ENCODE results near the gene NECAB3.

The NECAB3 gene

GRCh38 chr20:33621717-33622400 lies 52.4 kb downstream of the NECAB3 start:
- H3K9me3 ChIP-seq (ENCODE audit: insufficient read depth, low read length): no peaks in the 10 kb centered on the region
- H3K4me3 ChIP-seq (ENCODE audit: insufficient read length, low read depth): no peak overlapping the region
- H3K9ac ChIP-seq (ENCODE audit: insufficient read length, low read depth): no peak overlapping the region
- H3K27me3 ChIP-seq (ENCODE audit: insufficient read depth, insufficient read length): no peaks in the 10 kb centered on the region
- TF ChIP-seq SUZ12 (IDR thresholded peaks at IDR 0.05; ENCODE audit: extremely low read depth, insufficient read depth, insufficient read length): no peak
- TF ChIP-seq ZNF274 (IDR thresholded peaks at IDR 0.05; ENCODE audit: low read depth, low read length): no peak
- no peak for TF ChIP-seq YY1 (IDR thresholded peaks at IDR 0.05; ENCODE audit: insufficient read depth, insufficient read length)
- peaks cover 12% of the 10 kb centered on the region for H3K36me3 ChIP-seq (ENCODE audit: insufficient read depth, insufficient read length, low read length)
- peaks cover 3% of the 10 kb centered on the region for H3K4me1 ChIP-seq (ENCODE audit: insufficient read depth, insufficient read length)
- no peak for DNase-seq (ENCODE audit: low read depth, low spot score)

GRCh38 chr20:33612001-33612400 lies 62.2 kb downstream of the NECAB3 start:
- Histone ChIP-seq H3K9me3 (ENCODE audit: insufficient read depth, low read length) (no peaks in the 10 kb centered on the region), H3K4me1 (ENCODE audit: insufficient read depth, insufficient read length) (no peaks in the 10 kb centered on the region), H3K36me3 (ENCODE audit: insufficient read depth, insufficient read length, low read length) (peaks cover 6% of the 10 kb centered on the region), H3K9ac (ENCODE audit: insufficient read length, low read depth) (no peak overlapping the region), H3K4me3 (ENCODE audit: insufficient read length, low read depth) (no peak overlapping the region), H3K27me3 (ENCODE audit: insufficient read depth, insufficient read length) (no peaks in the 10 kb centered on the region)
- no peak for DNase-seq (ENCODE audit: low read depth, low spot score)
- TF ChIP-seq YY1 (IDR thresholded peaks at IDR 0.05; ENCODE audit: insufficient read depth, insufficient read length) (no peak), SUZ12 (IDR thresholded peaks at IDR 0.05; ENCODE audit: extremely low read depth, insufficient read depth, insufficient read length) (no peak), ZNF274 (IDR thresholded peaks at IDR 0.05; ENCODE audit: low read depth, low read length) (no peak)

- H3K4me3 ChIP-seq (ENCODE audit: insufficient read length, low read depth): no peak overlapping the region
- DNase-seq (ENCODE audit: low read depth, low spot score): no peak
- no peaks in the 10 kb centered on the region for H3K4me1 ChIP-seq (ENCODE audit: insufficient read depth, insufficient read length)
- no peaks in the 10 kb centered on the region for H3K27me3 ChIP-seq (ENCODE audit: insufficient read depth, insufficient read length)
- peaks cover 6% of the 10 kb centered on the region for H3K36me3 ChIP-seq (ENCODE audit: insufficient read depth, insufficient read length, low read length)
- TF ChIP-seq YY1 (IDR thresholded peaks at IDR 0.05; ENCODE audit: insufficient read depth, insufficient read length) (no peak), ZNF274 (IDR thresholded peaks at IDR 0.05; ENCODE audit: low read depth, low read length) (no peak), SUZ12 (IDR thresholded peaks at IDR 0.05; ENCODE audit: extremely low read depth, insufficient read depth, insufficient read length) (no peak)
- H3K9me3 ChIP-seq (ENCODE audit: insufficient read depth, low read length): no peaks in the 10 kb centered on the region
- no peak overlapping the region for H3K9ac ChIP-seq (ENCODE audit: insufficient read length, low read depth)
Measured at GRCh38 chr20:33611106-33611505, 63.1 kb downstream of the NECAB3 start.

GRCh38 chr20:33609504-33609903 lies 64.7 kb downstream of the NECAB3 start:
- TF ChIP-seq SUZ12 (IDR thresholded peaks at IDR 0.05; ENCODE audit: extremely low read depth, insufficient read depth, insufficient read length) (no peak), ZNF274 (IDR thresholded peaks at IDR 0.05; ENCODE audit: low read depth, low read length) (no peak), YY1 (IDR thresholded peaks at IDR 0.05; ENCODE audit: insufficient read depth, insufficient read length) (no peak)
- H3K36me3 ChIP-seq (ENCODE audit: insufficient read depth, insufficient read length, low read length): peaks cover 6% of the 10 kb centered on the region
- H3K9me3 ChIP-seq (ENCODE audit: insufficient read depth, low read length): no peaks in the 10 kb centered on the region
- no peaks in the 10 kb centered on the region for H3K27me3 ChIP-seq (ENCODE audit: insufficient read depth, insufficient read length)
- no peaks in the 10 kb centered on the region for H3K4me1 ChIP-seq (ENCODE audit: insufficient read depth, insufficient read length)
- H3K9ac ChIP-seq (ENCODE audit: insufficient read length, low read depth): no peak overlapping the region
- no peak for DNase-seq (ENCODE audit: low read depth, low spot score)
- H3K4me3 ChIP-seq (ENCODE audit: insufficient read length, low read depth): no peak overlapping the region
